Activated T-cell treated with anti-CD3 and anti-CD28 coated beads for 48 hours (primary cell): ENCODE data around the gene KLF16.
"Not testable (repeated sequence)": the region's sequence is repeated elsewhere in the genome, so short reads cannot be mapped to it uniquely, and the experiment has no call there.

ENCODE experiments used
- DNase-seq: peaks from one replicate; pipeline ENCODE4 v3.0.0-alpha.2; 2020; ENCODE audit warnings: low read depth

KLF16 gene

DNA sequence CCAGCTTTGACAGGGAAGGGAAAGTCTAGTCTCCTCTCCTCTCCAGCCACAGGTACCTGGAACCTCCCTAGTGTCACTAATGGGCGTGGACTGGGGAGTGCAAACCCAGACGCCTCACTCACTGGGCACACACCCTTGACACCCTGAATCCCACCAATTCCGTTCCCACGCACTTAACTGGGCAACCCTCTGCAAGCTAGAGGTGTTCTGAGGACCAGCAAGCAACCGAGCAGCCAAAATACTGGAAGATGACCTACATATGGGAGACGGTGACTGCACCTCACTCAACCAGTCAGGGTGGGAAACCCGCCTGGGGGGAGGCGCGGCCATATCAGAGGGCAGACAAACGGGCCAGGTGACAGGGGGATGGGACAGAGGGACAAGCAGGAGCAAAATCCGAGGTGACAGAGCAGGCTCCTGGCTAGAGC is 20.9 kb upstream of the KLF16 start:
- no peak for DNase-seq

GRCh38 chr19:1883784-1884183 is 20.4 kb upstream of the KLF16 start:
- DNase-seq = no peak

DNA sequence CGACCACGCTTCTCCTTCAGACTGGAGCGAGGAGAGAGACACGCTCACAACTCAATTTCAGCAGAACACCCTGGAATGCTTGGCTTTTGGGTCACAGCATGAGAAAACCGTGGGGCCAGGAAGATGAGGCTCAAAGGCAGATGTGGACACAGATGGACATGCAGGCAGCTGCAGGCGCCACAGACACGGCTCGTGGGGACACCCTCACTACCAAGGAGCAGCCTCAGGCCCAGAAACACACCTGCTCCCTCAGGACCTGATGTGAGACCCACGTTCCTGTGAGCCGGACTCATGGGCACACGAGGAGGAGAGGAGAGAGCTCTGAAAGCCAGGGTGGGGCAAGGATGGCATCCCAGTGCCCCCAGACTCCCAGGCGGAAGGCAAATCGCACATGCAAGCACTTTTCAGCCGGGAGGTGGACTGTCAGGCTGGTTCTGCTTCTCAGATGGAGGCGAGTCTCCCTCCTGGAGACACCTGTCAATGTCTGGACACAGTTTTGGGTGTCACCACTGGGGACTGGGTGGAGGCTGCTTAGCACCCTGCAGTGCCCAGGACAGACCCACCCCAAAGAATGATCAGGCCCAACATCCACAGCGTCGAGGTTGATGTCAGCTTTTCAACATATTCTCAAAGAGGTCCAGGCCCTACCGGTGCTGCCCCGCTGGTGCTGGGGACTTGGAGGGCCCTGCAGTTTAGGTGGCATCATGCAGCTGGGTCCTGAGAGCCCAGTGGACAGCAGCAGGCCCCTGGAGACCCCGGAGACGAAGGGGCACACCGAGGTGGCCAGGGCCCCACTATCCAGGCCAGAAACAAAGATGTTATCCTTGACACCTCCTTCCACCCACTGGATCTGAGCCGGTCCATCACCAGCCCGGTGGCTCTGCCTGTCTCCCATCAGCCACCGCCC is 19.7 kb upstream of the KLF16 start:
- no peak for DNase-seq

- peak; percentile 44 for DNase-seq
These were observed 18.9 kb upstream of the KLF16 start for GRCh38 chr19:1882089-1882785.

GRCh38 chr19:1881393-1882088 is 18.2 kb upstream of the KLF16 start:
- not testable (repeated sequence) for DNase-seq

DNA sequence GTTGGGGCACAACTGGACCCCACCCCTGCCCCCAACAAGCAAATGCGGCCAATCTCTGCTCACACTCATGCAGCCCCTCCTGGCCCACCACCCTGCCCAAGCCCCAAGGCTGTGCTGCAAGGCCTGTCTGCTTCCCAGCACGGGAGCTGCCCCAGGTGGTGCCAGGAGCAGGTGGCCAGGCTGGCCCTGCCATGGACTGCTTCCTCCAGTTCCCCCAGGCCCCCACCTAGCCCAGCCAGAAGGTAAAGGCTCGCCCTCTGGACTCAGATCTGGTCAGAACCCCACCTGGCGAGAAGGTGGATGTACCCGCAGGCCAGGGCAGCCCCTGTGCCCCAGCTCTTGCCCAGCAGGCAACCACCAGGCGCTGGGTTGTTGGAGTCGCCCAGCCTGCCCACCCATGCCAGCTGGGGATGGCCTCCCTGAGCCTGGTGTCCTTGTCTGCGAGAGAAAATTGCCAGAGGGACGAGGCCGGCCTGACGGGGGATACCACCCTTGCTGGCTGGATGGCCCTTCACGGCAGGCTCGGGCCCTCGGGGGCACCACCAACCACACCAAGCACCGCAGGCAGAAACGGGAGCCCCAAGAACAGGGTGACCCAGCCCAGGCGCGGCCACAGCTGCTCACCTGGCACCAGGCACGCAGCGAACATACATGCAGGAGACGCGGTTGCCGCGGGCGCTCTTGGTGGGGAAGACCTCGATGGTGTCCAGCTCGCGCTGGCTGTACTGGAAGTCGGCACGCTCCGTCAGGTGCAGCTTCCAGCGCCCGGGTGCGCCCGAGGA is 17.4 kb upstream of the KLF16 start:
- no peak for DNase-seq

DNA sequence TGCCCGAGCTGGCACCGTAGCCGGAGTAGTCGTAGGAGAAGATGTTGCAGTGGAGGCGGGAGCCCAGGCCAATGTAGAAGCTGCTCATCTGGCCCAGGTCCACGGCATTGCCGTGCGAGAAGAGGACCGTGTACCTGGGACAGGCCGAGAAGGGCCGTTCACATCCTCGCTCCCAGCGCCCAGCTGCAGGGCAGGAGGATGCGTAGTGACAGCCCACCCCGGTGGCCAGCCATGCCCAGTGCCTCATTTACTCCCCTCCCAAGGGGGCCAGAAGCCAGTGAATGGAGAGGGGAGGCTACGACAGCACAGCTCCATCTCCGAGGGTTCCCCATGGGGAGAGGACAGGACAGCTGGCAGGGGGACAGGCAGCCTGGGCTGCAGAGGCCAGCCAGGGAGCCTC is 16.6 kb upstream of the KLF16 start:
- not testable (repeated sequence) for DNase-seq

- not testable (repeated sequence) for DNase-seq
These were observed 15.2 kb upstream of the KLF16 start for GRCh38 chr19:1878583-1878982.

GRCh38 chr19:1877280-1877660 is 13.9 kb upstream of the KLF16 start:
- DNase-seq = not testable (repeated sequence)

DNA sequence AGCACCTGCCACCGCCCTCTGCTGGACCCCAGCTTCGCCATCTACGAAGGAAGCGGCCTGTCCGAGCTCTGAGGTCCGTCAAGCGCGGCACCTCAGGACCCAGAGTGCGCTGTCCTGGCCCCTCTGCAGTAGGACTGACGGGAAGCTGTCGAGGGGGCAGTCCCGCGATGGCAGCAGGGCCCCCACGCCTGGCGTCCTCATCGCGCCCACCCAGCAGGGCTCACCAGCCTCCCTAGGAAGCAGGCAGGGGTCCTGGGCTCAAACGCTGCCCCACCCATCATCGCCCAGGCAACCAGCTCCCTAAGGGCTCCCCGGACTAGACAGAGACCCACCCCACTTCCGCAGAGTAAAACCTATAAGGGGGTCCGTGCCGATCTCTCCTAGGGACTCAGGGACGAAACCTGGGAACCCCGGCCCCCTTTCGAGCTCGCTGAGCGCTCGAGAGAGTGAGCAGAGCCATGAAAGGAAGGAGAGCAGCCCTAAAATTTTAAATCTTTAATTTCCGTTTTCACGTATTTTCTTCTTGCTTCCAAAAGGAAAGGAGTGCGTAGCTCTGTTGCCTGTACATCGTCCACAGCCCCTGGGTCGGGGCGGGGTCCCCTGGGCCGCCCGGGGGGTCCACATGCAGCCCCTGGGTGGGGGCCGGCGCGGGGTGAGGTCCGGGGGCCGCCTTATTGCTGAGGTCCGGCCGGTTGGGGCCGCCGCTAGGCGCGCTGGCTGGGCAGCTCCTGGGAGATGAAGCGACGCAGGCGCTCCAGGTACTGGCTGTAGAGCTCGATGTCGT is 13.3 kb upstream of the KLF16 start:
- DNase-seq = not testable (repeated sequence)

DNA sequence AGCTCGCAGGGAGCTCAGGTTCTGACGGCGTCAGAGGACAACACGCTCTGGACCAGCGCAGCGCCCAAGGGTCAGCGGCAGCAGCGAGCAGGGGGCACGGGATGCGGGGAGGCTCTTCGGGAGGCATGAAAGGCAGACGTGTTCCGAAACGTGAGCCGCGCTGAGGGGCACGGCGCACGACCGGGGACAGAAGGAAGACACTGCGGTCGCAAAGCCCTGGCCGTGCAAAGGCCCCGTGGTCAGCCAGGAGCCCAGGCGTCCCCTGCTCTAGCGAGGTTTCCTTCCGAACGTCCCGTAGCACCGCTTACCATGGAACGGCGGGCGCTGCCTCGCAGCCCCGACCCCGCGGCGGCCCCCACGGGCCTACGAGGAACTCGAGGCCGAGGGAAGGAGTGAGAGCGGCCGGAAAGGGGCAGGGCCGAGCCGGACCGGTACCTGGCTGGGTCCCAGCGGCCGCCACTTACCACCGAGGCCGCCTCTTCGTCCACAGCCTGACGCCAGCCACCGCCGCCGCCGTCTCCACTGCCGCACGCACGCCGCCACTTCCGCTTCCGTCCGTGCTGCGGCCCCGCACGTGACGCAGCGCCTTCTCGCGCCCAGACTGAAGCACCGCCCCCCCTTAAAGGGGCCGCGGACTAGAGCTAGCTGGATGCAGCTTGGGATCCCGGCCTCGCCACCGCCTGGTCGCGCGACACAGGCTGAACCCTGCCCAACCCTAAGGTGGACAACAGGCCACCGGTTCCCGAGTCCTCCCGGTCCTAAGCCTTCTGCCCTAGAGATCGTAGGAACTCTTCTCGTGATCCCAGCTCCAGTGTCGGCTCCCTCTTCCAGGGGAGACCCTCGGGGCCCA is 12.5 kb upstream of the KLF16 start:
- peak; percentile 89 for DNase-seq

DNA sequence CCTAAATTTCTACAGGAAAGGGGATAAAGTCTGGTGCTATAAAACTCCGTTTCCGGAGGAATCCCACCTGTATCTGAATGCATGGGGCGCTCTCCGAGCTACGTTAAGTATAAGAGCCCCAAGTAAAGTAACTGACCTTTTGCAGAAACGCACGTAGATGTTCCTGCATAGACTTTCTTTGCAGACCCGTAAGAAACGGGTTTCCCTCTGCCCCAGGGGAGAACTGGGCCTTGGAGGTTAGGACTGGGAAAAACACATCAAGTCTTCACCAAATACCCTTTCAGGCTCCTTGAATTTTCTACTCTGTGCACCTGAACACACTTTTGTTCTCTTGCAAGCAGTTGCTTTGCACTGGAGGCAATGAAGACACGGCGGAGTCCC is 11.9 kb upstream of the KLF16 start:
- DNase-seq = not testable (repeated sequence)

GRCh38 chr19:1874554-1875185 is 11.3 kb upstream of the KLF16 start:
- no peak for DNase-seq

GRCh38 chr19:1873524-1874473 is 10.4 kb upstream of the KLF16 start:
- DNase-seq = no peak

- no peak for DNase-seq
These were observed 9.6 kb upstream of the KLF16 start for GRCh38 chr19:1872807-1873523.

GRCh38 chr19:1871630-1872029 is 8.3 kb upstream of the KLF16 start:
- DNase-seq = no peak

DNA sequence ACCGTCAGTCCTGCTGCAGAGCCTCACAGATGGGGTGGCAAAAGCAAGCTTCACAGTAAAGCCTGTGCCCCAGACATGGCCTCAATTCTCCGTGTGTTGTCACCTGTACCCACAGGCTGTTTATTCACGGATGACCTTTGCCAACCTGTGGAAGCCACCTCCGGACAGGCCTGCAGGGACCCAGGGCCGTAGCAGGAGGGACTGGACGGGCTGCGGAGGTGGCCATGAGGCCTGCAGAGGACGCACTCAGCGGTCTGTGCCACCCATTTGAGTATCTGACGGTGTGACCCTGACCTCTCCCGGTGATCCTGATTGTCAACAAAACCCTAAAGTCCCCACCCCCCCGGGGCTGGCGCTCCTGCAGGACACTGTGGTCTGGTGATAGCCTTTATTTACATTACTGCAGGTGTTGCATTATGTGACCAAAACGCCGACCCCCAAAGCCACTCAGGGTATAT is 7.8 kb upstream of the KLF16 start:
- DNase-seq = no peak

DNA sequence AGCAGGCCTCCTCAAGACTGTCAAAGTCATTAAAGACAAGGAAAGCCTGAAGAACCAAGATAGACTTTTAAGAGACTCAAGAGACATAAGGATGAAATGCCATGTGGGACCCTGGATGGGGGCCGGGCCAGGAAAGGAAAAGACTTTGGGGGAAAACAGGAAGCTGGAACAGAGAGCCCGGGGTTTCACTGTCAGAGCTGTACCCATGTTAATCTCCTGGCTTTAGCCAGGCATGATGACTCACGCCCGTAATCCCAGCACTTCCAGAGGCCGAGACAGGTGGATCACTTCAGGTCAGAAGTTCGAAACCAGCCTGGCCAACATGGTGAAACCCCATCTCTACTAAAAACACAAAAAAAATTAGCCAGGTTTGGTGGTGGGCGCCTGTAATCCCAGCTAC is 5.6 kb upstream of the KLF16 start:
- no peak for DNase-seq
